ENCODE measurements around the gene MYL12B. TPM values are rescaled to one million over a fixed set of nuclear protein-coding genes. Genes with fewer than 3 reads are reported as not detected.
"Not testable (repeated sequence)": the region's sequence is repeated elsewhere in the genome, so short reads cannot be mapped to it uniquely, and the experiment has no call there.

The MYL12B gene
- total RNA-seq, 4 donors from 2014 or later, result 246 to 511 (median 369) TPM

DNA sequence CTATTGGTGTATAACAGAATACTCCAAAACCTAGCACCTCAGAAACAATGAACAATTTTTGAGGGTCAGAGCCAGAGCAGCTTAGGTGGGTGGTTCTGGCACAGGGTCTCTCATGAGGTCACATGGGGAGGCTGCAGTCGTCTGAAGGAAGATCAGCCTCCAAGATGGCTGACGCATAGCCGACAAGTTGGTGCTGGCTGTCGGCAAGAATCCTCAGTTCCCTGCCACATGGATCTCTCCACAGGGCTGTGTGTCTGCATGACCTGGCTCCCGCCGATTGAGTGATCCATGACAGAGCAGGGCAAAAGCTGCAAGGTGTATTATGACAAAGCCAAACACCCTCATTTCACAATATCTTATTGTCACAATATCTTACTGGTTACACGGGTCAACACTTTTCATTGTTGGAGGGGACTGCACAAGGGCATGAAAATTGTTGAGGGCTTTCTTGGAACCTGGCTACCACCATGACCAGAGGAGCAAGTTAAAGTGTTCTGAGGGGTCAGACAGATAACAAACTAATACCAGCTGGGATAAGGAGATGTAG, 4.2 kb downstream of the MYL12B start:
- peaks cover 0 to 66% (median 21%) of the 10 kb centered on the region in 4 donors for H3K4me1 ChIP-seq
- peak overlapping the region in 1 of 4 donors; percentile 23 for H3K27ac ChIP-seq
- DNase-seq, result no peak
- H3K27me3 ChIP-seq, result no peaks in the 10 kb centered on the region
- no peaks in the 10 kb centered on the region for H3K9me3 ChIP-seq
- TF ChIP-seq, protein P1, sequence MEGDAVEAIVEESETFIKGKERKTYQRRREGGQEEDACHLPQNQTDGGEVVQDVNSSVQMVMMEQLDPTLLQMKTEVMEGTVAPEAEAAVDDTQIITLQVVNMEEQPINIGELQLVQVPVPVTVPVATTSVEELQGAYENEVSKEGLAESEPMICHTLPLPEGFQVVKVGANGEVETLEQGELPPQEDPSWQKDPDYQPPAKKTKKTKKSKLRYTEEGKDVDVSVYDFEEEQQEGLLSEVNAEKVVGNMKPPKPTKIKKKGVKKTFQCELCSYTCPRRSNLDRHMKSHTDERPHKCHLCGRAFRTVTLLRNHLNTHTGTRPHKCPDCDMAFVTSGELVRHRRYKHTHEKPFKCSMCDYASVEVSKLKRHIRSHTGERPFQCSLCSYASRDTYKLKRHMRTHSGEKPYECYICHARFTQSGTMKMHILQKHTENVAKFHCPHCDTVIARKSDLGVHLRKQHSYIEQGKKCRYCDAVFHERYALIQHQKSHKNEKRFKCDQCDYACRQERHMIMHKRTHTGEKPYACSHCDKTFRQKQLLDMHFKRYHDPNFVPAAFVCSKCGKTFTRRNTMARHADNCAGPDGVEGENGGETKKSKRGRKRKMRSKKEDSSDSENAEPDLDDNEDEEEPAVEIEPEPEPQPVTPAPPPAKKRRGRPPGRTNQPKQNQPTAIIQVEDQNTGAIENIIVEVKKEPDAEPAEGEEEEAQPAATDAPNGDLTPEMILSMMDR (IDR thresholded peaks at IDR 0.05), result no peak
- TF ChIP-seq POLR2A (IDR thresholded peaks at IDR 0.05), result no peak
- peak overlapping the region in 2 of 4 donors; percentile 15 to 94 for H3K4me3 ChIP-seq
- no peaks in the 10 kb centered on the region for H3K36me3 ChIP-seq

DNA sequence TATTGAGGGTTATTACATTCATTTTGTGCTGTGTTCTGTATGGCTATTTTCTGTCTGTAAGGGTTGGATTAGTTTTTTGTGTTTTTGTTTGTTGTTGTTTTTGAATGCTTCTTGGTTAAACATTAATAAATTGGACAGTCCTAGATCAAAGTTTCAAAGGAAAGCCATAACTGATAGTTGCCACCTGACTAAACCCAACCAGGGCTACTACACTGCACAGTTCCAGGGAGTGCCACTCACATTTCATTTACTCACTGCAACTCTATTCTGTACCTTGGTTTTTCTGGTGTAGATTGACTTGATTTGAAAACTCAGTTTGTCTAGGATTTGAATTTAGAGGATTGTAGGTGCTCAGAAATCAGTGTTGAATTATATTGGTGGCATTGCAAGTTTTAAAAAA, 6.4 kb downstream of the MYL12B start:
- TF ChIP-seq, protein P1 (IDR thresholded peaks at IDR 0.05), result no peak
- no peak for TF ChIP-seq POLR2A (IDR thresholded peaks at IDR 0.05)
- DNase-seq, result no peak
- H3K27ac ChIP-seq, result peak overlapping the region in 2 of 4 donors; percentile 2 to 6
- H3K9me3 ChIP-seq, result no peaks in the 10 kb centered on the region
- H3K4me3 ChIP-seq, result no peak overlapping the region
- H3K36me3 ChIP-seq, result peaks cover 0 to 6% (median 0%) of the 10 kb centered on the region in 3 donors
- H3K27me3 ChIP-seq, result no peaks in the 10 kb centered on the region
- H3K4me1 ChIP-seq, result peaks cover 0 to 70% (median 21%) of the 10 kb centered on the region in 4 donors

DNA sequence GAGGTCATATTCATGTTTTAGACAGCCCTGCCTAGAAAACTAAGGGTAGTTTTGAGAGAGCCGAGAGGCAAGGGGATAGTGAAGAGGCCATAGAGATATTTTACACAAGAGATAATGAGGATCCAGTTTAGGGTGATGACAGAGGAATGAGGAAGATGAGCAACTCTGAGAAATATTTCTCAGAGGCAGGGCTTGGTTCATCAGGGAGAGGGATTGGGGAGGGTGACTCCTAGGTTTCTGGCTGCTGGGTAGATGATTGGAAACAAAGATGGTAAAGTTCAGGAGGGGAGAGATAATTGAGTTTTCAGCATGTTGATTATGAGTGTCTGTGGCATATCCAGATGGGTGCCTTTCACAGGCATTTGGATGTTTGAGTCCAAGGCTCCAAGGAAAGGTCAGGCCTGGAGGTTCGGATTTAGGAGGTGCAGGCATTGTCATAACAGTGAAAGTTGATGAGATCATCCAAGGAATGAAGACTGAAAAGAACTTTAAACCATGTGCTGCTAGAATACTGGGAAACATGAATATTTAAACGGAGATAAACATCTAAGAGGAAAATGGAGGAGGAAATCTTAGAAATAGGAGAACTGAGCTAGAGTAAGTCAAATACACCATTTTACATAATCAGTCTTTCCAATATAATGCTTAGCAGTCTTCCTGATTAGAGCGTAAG, 7.4 kb downstream of the MYL12B start:
- H3K4me1 ChIP-seq, result peaks cover 0 to 64% (median 19%) of the 10 kb centered on the region in 4 donors
- H3K27me3 ChIP-seq, result no peaks in the 10 kb centered on the region
- H3K27ac ChIP-seq, result peak overlapping the region in 2 of 4 donors; percentile 2 to 6
- no peak for DNase-seq
- TF ChIP-seq POLR2A (IDR thresholded peaks at IDR 0.05), result no peak
- TF ChIP-seq, protein P1 (IDR thresholded peaks at IDR 0.05), result no peak
- H3K9me3 ChIP-seq, result no peaks in the 10 kb centered on the region
- no peak overlapping the region for H3K4me3 ChIP-seq
- peaks cover 0 to 17% (median 0%) of the 10 kb centered on the region in 3 donors for H3K36me3 ChIP-seq

DNA sequence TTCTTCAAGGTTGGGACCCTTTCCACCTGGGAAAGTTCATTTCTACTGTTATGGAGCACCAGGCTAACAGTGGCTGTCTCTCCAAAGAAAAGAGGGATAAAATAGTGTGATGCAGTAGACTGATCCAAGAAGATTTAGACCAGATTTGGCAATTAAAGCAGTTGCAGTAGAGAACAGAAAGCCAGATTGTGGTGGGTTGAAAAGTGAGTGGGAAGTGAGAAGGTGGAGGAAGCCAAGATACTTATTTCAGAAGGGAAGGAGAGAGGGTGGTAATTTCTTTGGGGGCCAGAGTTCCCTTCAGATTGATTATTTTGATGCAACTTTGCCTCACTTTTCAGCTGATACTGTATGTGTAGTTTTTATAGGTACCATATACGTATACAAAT, 8.0 kb downstream of the MYL12B start:
- TF ChIP-seq, protein P1 (IDR thresholded peaks at IDR 0.05), result no peak
- TF ChIP-seq POLR2A (IDR thresholded peaks at IDR 0.05), result no peak
- Histone ChIP-seq H3K9me3 (no peaks in the 10 kb centered on the region), H3K36me3 (peaks cover 0 to 22% (median 0%) of the 10 kb centered on the region in 3 donors), H3K27ac (no peak overlapping the region), H3K4me3 (no peak overlapping the region), H3K27me3 (no peaks in the 10 kb centered on the region), H3K4me1 (peaks cover 0 to 60% (median 19%) of the 10 kb centered on the region in 4 donors)
- no peak for DNase-seq

DNA sequence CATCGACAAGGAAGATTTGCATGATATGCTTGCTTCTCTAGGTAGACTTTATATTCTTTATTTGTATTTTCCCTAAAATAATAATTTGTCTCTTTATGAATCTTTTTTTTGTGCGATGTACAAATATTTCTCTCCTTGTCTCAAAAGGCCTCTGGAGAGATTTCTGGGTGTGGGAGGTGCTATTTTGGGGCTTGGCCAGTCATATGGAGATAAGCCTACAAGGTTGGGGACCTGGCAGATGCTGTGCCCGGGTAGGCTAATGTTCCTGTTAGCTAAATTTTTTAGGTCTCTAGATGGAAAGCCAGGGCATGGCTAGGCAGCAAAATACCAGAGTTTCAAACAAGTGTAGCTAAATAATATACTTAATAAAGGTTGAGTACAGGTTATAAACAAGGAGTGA, 11.1 kb downstream of the MYL12B start:
- TF ChIP-seq, protein P1 (IDR thresholded peaks at IDR 0.05), result no peak
- no peak for TF ChIP-seq POLR2A (IDR thresholded peaks at IDR 0.05)
- Histone ChIP-seq H3K4me3 (no peak overlapping the region), H3K27ac (no peak overlapping the region), H3K36me3 (peaks cover 0 to 53% (median 0%) of the 10 kb centered on the region in 3 donors), H3K9me3 (no peaks in the 10 kb centered on the region), H3K4me1 (peaks cover 0 to 28% (median 10%) of the 10 kb centered on the region in 4 donors), H3K27me3 (no peaks in the 10 kb centered on the region)
- DNase-seq, result no peak

DNA sequence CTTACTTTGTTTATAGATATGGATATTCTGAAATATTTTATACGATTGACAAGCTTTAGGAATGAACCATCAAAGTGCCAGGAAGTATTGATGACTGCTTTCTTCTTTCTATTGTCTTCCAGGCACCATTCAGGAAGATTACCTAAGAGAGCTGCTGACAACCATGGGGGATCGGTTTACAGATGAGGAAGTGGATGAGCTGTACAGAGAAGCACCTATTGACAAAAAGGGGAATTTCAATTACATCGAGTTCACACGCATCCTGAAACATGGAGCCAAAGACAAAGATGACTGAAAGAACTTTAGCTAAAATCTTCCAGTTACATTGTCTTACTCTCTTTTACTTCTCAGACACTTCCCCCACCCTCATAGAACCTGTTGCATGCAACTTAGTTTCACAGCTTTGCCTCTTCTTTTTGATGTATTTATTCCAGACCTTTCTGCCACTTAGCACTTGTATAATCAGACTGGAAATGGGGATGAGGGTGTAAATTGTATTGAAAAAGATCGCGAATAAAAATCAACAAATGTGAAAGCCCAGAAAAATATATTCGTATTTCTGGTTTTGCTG, 15.8 kb downstream of the MYL12B start:
- not testable (repeated sequence) for H3K4me3 ChIP-seq, H3K27ac ChIP-seq, H3K4me1 ChIP-seq, DNase-seq, H3K27me3 ChIP-seq, H3K9me3 ChIP-seq
- H3K36me3 ChIP-seq, result peaks cover 0 to 67% (median 0%) of the 10 kb centered on the region in 3 donors
